GM19452 (cell line): ENCODE measurements around the gene SLC25A51.

Experiments used
- ATAC-seq: cut with Tn5 transposase; IDR thresholded peaks from one replicate; pipeline ENCODE4 v1.9.1; 2021; ENCODE audit not compliant: unreplicated experiment

The SLC25A51 gene

DNA sequence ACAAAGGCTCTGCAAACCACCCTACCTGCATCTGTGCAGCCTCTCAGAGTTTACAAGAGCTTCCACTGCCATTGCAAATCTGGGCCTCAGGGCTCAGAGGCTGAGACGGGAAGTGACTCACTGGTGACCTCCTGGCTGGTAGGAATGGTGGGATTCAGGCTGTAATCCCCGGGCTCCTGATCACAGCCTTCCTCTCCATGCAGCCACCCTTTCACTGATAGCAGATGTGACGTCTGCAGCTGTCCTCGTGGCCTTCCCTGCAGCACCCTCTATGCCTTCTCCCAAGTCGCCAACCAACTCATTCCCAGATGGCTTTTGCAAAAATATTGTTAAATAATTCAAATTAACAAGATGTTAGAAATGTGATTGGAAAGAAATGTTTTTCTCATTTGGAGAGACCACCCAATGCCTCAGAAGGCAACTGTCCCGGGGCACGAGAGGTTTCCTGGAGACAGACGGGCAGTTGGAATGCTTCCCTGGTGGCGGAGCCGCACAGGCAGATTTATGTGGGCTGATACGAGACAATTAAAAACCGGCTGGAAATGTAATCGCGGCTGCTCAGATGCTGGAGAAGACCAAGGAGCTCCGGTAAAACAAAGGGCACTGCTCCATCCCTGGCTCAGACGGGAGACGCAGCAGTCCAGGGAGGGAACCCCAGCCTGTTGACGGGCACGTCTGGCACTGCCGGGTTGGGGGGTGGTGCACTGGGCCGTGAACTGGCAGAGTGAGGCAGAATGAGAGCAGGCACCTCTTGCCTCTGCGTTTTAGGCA is 34.4 kb upstream of the SLC25A51 start:
- ATAC-seq = no peak

DNA sequence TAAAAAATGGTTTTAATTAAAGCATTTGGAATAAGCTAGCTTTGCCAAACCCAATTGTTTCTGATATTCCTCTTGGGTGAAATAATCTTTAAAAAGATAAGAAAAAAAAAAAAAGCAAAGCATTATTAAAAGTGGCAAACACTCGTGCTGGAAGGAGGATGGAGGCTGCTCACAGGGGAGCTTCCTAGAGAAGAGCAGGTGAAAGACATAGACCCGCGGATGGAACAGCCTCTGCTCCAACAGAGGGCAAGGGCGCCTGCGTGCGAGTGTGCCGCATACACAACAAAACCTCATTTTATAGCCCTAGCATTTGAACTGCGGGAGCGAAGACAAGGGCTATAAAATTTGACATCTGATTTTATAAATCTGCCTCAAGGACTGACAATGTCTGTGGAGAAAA is 33.4 kb upstream of the SLC25A51 start:
- no peak for ATAC-seq

DNA sequence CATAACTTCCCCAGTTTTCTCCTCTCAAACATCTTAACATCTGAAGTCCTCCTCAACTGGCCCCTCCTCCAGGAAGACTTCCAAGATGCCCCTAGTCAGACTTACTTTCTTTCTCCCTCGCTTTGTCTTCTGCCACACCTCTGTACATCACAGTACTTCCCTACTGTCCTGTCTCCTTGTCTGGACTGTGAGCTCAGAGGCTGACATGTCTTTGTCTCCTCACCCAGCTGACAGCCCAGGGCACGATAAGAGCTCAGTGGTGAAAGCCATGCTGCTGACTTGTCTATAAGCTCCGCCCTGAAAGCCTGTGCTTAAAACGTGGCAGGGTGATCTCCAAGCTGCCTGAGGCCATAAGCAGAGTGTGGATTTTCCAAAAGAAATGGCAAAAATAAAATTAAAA is 33.0 kb upstream of the SLC25A51 start:
- ATAC-seq = no peak

DNA sequence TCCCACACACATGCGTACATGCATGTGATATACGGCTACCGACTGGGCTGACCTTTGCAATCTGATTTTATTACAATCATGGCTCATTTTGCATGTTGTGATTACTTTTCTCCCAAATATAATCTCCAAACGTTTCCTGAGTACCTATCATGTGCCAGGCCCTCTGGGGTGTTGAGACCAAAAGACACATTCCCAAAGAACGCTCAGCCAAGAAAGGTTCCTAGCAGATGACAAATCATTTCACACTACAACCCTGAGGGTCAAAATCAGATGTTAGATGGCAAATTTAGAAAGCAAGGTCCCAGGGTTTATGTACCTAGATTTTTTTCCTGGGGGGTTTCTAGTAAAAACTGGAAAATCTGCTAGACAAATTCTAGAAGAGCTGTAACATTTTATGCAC is 32.4 kb upstream of the SLC25A51 start:
- no peak for ATAC-seq

DNA sequence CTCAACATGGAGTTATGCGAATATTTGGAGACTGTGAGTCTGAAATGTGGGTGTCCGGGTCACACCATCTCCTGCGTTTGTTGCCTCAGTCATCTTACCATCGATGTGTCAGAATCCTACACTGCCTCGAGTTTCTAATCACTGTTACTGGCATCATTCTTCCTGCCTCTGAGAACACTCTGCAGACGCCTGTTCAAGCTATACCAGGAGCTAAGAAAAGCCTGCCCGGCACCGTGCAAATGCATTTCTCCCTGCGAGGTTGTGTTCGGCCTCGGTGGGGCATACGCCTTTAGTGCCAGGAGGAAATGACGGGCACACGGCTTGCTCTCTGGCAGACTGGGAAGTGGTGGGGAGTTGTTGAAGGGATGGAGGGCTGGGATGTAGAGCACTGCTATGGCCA is 31.2 kb upstream of the SLC25A51 start:
- no peak for ATAC-seq

DNA sequence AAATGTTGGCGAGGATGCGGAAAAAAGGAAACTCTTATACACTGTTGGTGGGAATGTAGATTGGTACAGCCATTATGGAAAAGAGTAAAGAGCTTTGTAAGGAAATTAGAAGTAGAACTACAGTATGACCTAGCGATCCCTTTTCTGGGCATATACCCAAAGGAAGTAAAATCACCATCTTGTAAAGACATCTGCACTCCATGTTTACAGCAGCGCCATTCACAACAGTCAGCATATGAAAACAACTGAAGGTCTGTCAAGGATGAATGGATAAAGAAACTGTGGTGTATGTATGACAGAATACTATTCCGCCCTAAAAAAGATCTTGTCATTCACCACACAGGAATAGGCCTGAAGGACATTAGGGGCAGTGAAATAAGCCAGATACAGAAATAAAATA is 27.7 kb upstream of the SLC25A51 start:
- ATAC-seq = no peak

DNA sequence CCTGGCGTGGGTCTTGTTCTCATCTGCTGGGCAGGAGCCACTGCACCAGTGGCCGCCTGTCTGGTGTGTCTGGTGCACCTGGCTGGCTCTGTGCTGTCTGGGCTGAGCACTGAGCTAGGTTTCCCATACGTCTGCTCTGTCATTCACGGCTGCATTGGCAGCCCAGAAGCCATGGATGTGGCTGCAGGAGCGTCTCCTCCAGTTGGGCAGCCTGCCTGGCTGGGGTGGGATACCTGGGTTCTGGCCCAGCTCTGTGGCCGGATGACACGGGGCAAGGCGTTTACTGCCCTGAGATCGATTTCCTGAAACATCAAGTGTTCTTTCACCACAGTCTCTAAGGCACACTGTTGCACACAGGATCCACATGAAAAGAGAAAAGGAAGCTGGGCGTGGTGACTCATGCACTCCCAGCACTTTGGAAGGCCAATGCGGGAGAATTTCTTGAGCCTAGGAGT is 25.5 kb upstream of the SLC25A51 start:
- ATAC-seq = no peak

DNA sequence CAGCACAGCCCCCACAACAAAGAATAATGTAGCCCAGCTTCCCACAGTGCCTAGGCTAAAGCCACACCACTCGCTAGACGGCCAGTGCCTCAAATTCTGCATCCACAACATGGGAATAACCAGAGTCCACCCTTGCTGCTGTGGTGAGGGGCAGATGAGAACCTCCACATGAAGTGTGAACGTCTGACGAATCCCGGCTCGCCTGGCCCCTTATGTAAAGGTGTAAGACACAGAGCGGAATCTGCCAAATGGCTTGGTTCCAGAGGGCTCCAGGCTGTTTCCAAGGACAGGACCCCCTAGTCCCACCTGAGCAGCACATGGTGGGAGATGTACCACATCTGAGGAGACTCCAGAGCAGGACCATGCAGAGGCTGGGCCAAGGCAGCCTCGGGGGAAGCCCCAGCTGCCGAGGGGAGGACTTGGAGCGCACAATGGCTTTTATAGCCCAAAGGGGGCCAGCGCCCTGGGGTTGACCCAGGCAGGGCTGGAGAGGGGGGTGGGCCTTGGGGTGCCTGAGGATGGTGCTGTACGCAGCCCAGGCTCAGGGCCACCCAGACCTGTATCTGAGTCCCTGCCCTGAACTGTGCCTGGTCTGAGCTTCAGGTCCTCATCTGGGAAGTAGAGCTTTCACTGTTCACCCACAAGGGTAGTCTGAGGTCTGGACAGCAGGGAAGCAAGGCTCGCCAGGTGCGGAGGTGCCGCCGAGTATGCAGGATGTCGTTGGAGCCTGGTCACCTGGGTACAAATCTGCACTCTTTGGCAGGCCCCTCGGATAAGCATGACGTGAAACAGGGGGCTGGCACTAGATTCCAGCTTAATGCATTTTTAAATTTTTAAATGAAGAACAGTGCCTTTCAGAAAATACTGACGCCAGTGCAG is 24.9 kb upstream of the SLC25A51 start:
- ATAC-seq = no peak

DNA sequence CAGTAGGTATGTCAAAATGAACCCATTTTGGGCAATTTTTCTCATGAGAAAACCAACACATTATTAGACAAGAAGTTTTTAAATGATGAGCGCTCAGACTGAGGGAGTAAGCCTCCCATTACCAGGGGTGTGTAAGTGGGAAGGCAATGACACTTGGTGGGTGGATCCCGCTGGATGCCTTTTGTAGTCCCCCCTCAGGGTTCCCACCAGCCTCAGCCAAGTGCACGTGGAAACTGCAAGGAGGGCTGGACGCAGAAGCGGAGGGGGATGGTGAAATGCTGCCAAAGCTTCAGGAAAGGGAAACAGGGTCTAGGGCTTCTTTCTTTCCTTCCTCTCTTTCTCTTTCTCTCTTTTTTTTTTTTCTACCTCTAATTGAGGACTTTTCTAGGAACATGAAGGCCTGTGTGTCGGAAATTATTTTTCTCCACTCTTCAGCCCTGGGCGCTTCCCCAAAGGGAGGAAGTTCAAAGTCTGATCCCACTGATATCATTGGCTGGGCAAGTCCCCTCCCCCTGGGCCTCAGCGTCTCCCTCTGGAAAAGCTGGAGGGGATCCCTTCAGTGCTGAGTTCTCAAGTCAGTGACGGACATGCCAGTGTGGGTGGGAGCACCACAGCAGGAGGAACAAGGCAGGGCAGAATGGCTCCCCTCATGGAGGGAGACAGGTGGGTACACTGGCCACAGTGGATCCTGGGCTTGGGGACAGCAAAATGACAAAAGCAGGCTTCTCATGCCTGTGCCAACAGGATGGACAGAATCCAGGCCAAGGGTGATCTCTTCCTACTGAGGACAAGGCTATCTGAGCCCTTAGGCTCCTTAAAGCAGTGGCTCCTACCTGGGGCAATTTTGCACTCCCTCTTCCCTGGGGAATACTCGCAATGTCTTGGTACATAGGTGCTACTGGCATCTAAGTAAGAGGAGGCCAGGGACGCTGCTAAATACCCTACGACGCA is 23.9 kb upstream of the SLC25A51 start:
- no peak for ATAC-seq

DNA sequence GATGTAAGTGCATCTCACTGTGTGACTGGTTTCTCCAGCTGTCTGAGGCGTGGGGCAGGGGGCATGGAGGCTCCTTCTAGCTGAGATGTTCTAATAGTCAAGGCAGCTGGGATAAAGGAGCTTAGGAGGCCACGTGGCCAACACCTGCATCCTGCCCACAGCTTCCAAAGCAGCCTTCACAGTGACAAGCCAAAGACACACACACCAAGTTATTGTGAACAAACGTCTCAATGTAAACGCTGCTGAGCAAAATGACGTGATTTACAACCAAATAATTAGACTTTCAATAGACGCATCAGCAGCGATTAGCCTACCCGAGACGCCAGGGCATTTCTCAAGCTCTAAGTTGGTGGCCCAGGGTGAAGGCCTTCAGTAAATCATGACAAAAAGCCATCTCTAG is 23.2 kb upstream of the SLC25A51 start:
- ATAC-seq = no peak

DNA sequence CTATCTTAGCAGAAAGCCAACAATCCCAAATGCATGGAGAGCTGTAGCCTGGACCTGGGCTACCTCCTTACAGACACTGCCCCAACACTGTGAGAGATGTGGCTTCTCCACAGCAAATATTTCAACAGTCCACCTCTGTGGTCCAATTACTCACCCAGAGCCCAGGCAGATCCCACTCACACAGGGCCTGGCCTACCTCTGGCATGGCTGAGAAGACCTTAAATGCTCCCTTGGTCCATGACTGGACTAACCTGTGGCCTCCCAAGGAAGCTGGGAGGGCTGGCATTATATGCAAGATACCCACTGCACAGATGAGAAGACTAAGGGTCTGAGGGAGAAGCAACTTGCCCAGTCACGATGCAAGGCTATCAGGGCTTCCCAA is 22.8 kb upstream of the SLC25A51 start:
- no peak for ATAC-seq

DNA sequence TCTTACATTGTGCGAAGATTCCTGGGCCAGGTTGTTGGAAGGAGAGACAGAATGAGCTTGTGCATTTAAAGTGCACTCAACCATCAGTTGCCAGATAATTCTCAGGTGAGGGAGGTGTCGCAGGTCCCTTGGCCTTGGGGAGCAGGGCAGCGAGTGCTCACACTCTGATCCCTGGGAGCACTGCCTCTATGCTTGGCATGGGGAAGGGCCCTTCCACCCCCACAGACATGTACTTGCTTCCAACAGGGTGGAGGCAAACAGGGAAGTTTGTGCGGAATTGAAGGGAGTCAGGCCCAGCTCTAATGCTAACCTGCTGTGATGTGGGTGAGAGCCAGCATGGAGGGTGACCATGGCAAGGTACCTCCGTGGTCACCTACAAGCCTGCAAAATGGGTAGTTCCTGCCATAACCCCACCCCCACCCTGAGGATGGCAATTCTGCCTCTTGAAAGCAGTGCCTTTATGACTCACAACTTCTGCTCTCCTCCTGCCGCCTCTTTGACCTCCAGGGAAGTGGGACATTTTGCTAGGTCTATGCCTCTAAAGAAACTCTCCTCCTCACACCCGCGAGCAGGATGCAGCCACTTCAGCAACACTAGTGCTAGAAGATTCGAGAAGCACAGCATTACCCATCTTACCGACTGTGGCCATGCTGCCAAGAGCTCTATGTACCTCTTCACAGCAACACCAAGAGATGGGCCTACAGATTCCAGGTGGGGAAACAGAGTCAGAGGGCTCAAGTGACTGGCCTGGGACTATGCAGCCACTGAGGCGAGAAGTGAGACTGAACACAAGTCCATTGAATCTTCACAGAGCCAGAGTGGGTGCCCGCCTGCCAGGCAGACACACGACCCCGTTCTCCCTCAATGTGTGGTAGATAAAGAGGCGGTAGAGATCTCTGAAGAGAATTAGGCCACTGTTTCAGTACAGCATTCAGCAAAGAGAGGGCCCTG is 22.1 kb upstream of the SLC25A51 start:
- no peak for ATAC-seq

DNA sequence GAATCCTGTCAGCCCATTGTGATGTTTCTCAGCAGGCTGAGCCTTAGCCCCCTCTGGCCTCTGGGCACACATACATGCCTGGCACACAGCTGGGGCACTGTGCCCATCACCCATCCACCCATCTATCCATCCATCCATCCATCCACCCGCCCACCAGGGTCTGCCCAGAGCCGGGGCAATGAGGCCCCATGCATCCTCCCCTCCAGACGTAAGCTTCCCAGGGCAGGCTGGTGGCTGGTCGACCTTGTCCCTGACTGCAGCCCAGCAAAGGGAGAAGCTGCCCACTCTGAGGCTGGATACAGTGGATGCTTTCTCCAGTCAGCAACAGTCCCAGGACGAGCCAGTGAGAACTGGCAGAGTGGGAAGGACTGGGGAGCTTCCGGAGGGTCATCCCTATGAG is 21.1 kb upstream of the SLC25A51 start:
- ATAC-seq = no peak

DNA sequence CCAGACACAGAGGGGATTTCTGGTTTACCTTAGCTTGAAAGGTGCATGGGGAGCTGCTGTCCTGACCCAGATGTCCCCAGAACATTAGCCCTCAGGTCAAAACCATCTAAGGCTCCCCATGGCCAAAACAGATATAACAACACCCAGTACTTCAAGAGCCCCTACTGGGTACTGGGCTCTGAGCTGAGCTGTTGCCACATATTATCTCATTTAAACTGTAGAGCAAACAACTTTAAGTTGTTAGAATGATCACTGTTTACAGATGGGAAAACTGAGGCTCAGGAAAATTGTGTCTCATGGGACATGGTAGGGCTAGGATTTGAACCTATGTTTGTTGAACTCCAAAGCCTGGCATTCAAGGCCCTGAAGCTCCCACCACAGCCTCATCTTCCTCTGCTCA is 20.6 kb upstream of the SLC25A51 start:
- no peak for ATAC-seq

DNA sequence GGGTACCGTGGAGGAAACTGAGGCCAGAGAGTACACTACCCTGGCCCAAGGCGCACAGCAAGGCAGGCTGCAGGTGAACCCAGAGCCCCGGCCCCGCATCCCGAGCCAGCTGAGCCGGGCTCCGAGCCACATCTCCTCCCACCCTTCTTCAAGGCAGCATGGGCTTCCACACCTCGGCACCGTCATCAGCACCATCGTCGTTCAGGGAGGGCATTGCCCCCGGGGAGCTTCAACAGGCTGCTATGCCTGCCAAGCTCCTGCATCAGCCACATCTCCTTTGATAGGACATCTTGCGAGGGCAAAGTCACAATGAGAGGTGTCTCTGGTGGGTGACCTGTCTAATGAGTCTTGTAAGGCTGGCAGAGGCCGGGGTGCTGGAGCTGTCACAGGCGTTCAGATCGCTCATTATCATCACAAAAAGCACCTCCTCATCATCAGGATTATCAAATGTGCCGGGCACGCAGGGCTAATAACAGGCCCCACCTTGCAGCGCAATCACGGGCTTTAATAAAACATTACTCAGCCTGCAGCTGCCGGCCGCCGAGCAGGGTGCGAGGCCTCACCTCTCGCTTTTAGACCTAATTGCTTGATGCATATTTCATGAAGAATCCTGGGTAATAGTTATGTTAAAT is 20.0 kb upstream of the SLC25A51 start:
- ATAC-seq = no peak

DNA sequence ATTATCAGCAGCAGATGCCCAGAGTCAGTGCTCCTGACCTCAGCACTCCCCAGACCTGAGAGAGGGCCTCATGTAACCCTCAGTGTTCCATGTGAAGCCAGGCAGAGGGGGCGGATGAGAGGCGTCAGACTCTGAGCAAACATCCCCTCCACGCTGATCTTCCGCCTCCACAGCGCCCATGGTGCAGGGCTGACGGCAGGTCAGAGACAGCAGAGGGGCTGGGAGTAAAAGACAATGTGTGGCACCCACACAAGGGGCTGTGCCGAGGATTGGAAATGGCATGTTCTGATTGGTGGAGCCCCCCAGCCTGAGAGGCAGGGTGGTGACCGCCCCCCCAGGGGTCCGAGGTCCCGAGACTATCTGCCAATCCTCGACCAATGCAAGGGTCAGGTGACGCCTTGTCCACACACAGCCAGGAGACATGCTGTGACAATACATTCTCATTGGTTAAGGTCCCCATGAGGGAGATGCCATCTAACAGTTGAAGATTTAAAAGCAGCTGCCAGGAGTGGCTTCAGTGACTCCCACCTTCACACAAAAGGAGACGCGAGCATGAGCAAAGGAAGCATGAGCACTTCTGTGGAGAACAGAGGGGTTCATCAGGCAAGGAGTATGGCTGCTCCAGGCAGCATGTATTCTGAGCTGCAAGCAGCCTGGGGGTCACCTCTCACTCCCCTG is 19.3 kb upstream of the SLC25A51 start:
- ATAC-seq = no peak

DNA sequence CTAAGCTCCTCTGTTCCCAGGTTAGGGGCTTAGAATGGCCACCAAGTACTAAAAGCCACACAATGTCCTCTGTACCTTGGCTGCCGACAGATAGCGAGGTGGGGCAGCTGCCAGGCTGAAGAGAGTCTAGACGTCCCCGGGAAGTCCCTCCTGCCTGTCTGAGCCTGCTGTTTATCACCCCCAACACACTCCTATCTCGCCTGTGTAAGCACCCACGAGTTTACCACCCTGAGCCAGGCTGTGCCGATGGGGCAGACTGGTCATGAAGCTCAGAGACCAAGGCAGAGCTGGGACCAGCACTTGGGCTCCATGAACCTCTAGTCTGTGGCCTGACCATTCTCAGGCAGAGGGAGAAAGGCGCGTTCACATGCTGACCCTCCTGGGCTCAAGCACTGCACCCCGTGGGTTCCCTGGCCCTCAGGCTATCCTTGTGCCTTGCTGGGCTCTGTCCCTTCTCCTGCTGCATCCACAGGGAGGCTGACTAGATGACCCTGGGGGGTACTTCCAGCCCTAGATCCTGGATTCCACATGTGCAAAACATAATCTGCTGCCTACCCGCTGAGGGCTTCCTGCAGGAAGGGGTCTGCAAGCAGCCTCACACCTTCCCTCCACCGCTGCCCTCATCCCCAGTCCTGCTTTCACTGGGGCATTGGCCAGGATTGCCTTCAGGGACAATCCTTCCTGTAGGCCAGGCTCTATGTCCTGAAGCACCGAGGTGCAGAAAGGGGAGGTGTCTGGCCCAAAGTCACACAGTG is 18.6 kb upstream of the SLC25A51 start:
- ATAC-seq = no peak

DNA sequence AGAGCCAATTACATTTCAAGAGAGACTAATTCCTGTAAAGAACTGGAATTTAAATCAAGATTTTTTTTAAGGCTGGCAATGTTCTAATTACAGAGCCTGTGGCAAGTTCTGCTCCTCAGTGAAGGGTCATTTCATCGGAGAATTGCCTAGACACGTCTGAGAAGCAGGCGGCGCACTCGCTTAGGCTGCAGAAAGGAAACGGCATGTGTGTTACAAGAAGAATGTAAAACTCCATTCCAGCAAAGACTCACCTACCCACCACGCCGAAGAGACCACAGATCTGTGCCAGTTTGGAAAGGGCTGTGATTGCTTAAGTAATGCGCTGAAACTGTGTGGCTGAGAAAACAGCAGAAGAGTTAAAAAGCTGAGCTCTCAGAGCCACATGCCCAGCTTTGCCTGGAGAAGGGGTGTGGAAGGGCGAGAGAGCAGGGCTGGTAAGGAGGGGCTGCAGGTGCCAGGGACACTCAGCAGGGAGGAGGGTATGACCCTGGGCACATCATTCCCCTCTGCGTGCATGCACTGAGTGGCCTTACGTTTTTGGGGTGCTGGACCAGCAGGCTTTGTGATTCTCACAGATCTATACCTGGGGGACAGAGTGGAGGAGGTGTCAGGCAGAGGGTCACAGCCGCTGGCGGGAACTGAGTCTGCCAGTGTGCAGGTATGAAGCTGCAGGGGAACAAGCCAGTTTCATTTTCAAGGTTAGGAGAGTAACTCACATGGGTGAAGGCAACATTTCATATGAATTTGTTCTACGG is 17.8 kb upstream of the SLC25A51 start:
- no peak for ATAC-seq
